ENCODE measurements around the gene SLC4A1.

The SLC4A1 gene

DNA sequence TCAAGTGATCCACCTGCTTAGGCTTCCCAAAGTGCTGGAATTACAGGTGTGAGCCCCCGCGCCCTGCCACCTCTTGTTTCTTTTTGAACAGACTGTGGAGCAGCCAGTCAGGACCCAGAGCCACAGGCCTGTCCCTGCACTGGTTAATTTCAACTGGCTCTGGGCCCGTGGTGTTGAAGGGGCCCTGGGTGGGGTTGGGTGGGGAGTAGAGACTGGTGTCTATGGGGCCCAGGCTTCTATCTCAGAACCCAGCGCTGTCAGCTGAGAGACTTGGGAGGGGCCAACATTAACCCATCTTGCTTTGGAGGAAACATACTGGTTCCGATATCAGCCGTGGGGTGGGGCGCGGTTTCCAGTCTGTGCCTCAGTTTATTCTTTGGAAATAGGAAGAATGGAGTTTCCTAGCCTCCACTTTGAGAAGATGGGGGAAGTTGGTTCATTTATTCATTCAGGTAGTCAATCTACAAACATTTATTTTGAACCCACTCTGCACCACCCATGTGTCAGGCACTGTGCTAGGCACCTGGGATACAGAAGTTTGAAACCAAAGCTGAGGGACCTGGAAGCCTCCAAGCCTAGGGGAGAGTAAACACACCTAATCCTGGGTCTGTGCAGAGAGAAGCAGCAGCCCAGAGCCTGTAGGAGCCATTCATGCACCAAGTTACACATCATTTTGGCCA is 15.5 kb upstream of the SLC4A1 start:
- DNase-seq (ENCODE audit: low spot score) = no peak

DNA sequence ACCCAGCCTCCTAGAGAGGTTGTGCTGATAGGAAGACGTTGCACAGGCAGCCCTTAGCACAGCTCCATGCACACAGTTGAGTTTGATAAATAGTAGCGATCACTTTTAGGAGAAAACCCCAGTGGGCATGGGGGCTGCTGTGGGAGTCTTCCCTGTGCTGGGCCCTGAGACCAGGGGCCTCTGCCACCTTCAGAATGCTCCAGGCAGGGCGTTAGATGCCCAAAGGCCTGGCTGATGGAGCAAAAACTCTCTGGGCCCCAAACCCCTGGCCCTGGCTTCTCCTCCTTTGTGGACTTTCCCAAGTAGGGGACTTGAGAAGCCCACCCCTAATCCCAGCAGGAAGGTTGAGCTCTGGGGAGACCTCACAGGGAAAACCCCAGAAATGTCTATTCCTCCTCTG is 14.3 kb upstream of the SLC4A1 start:
- no peak for DNase-seq (ENCODE audit: low spot score)

DNA sequence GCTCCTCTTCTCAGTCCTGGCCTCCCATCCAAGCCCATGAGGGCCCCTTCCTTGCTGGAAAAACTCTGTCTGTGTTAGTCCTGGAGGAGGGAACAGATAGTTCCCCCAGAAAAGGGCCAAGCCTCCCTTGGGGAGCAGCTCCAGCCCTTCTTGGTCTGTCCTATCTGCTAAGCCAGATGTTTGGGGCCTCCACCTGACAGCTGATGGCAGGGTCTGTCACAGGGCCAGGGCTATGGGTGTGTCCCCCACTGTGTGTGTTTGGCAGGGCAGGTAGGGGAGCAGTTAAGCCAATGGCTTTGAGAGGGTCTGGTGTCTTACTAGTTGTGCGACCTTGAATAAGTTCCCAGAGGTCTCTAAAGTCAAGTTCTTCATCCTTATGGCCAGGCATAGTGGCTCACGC is 13.6 kb upstream of the SLC4A1 start:
- DNase-seq (ENCODE audit: low spot score) = no peak

DNA sequence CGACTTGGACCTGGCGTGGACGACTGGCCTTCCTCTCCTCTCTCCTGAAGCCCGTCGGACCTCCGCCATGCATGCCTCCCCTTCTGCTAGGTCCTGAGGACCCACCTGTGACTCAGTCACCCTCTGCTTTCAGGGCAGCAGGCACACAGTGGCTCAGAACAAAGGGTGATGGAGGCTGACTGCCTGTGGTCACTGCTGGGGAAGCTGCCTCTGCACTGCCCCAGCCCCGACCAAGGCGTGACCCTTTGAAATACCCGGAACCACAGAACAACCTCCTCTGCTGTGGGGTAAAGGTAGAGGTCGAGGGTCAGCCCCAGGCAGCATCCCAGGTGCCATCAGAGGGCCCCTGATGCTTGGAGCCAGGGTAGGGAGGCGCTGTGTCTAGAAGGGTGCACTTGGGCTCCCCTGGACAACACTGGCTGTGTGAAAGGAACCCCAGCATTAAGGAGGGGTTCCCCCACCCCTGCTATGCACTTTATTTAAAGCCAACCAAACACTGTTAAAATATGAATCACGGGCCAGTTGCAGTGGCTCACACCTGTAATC is 12.5 kb upstream of the SLC4A1 start:
- no peak for DNase-seq (ENCODE audit: low spot score)

DNA sequence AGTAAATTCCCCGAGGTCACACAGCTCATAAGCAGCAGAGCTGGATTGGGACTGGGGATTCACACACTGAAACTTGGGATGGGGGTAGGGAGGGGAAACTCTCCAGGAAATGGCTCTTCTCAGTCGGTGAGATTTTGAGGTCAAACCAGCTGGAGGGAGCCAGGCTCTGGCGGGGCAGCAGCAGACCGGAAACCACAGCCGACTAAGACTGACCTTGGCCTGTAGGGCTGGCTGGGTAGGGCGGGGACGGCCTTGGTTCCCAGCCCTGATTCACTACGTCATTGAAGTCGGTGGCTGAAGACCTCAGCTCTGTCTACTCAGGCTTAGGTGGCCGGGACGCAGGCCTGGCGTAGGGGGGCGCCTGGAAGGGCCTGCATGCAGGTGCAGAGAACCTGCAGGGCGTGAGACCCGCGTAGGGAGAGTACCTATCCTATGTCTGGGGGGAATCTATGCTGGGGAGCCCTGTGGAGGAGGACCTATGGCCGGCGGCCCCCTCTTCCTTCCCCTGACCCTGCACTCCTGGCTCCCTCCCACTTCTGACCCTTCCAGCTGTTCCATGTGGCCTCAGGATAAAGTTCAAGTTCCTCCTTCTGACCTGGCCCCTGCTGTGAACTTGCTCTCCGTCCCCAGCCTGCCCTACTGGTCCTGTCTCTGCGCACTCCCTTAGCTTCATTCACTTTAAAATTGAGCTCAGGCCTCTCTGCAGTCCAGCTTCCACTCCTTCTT is 11.9 kb upstream of the SLC4A1 start:
- peak; percentile 70 for DNase-seq (ENCODE audit: low spot score)

DNA sequence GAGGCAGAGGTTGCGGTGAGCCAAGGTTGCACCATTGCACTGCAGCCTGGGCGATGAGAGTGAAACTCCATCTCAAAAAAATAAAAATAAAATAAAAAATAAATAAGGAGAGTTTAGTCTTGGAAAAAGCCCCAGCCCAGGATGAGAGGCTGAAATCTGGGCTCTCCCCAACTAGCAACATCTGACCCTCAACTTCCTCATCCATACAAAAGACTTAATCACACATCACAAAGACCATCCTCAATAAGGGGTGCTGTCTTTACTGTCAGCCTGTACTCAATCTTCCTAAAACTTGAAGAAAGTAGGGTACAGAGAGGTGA is 11.4 kb upstream of the SLC4A1 start:
- DNase-seq (ENCODE audit: low spot score) = no peak

DNA sequence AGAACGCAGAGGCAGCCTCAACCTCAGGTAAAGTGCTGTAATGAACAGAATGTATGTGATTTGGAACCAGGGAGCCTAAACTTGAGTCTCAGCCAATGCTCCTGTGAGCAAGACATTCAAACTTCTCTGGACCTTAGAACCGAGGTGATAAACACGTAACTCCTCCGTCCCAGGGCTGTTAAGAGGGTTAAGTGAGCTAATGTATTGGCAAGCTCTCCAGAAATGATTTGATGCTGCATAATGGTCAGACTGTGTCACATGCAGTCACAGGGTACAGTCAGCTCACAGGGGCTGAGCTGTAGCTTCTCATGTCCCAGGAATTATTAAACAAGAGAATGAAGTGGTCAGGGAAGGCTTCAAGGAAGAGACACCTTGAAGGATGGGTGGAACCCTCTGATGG is 10.0 kb upstream of the SLC4A1 start:
- no peak for DNase-seq (ENCODE audit: low spot score)

DNA sequence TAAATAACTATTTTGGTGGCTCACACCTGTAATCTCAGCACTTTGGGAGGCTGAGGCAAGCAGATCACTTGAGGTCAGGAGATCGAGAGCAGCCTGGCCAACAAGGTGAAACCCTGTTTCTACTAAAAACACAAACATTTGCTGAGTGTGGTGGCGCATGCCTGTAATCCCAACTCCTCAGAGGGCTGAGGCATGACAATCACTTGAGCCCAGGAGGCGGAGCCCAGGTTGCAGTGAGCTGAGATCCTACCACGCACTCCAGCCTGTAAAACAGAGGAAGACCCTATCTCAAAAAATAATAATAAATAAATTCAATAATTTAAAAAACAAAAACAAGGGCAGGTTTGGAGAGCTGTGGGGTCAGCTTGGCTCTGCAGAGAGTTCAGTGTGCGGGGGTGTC is 5.7 kb upstream of the SLC4A1 start:
- no peak for DNase-seq (ENCODE audit: low spot score)

DNA sequence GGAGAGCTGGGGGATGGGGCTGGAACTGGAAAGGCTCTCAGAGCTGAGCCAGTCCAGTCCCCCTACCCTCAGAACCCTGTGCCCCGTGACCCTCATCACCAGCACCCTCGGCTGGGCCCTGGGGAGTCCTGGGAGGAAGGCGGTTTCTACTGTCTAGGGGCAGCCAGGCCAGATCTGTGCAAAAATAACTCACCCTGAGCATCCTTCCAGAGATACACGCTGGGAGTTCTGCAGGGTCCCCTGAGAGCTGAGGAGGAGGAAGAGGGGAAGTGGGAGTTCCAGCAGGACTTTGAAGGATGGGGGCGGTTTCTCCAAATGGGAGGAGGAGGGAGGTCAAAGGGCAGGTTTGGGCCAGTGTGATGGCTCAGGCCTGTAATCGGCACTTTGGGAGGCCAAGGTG is 5.0 kb upstream of the SLC4A1 start:
- DNase-seq (ENCODE audit: low spot score) = no peak

DNA sequence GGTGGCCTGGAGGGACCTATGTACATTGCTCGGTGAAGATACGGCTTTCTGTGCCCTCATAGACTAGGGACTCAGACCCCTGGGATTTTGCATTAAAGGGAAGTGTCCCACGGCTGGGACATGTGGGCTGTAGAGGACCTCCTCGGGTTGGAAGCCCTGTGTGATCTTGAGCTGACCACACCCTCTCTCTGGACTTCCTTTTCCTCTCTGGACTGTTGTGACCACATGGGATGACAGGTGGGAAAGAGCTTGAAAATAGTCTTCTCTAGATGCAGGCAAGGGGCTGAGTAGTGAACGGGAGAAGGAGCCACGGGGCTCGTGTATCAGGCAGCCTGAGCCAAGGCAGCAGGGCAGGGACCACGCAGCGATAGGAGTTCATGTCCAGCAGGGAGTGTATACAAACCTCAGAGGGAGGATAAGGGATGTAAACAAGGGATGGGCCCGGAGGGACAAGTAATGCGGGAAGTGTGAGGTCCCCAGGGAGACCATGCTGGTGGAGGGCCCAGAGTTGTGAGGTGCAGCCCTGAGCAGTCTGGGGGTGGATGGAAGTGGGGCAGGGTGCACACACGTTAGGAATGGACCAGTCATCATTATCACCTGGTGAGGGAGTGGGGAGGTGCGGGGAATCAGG is 4.5 kb upstream of the SLC4A1 start:
- DNase-seq (ENCODE audit: low spot score) = no peak

DNA sequence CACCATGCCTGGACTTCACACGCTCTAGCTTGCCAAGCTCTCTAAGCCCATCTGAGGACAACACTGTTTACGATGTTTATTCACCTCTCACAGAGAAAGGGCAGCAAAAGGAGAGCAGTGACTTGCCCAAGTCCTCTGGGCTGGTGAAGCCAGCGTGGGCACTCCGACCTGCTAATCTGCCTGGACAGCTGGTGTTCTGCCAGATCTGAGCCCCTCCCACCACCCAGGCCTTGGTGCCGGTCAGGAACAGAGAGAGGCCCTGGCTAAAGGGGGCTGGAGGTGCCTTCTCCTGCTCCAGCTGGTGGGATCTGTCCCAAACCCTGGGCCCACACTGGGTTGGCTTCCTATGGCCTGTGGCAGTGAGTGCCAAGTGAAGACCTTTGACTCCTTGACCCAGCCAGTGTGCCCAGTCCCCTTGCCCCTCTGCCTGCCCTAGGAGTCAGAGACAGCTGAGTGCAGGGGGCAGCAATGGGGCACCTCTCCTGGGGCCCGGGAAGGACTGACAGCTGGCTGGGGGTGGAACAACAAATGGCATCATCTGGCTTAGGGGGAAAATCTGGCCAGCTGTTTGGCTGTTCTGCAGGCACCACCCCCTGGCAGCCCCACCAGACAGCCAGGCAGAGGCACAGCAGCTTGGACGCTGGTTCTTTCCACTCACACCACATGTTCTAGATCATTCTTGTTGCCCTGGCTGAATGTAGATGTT is 1.8 kb upstream of the SLC4A1 start:
- DNase-seq (ENCODE audit: low spot score) = no peak

DNA sequence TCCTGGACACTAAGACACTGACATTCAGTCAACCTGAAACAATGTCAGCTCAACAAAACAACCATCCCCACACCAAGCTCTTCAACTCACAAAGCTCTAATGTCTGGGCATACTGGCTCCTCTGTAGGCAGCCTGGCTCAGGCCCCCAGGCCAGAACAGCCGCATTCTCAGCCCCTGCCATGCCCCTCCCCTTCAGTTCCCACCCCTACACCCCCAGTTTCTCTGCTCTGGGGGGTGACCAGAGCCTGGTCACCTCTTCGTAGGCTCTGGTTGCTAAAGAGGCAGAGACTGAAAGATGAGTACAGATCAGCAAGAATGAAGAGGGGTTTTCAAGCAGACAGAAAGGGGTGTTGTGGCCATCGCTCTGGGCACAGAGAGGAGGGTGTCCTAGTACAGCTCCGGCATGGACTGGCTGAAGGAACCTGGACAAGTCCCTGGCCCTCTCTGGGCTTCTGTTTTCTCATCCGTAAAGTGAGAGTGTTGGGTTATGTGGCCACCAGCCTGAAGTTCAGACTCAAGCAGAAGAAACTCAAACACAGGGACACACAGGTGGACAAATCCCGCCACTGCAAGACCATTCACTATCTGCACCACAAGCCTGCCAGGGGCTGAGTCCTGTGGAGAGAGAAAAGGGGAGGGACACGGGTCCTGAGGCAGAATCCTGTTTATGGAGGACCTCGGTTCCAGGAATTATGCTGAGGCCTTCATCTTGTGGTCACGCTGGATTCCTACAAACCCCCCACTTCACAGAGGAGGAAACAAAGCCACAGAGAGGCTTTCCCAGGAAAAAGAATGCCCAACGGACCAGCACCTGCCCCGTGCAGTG is 987 bp upstream of the SLC4A1 start:
- no peak for DNase-seq (ENCODE audit: low spot score)

DNA sequence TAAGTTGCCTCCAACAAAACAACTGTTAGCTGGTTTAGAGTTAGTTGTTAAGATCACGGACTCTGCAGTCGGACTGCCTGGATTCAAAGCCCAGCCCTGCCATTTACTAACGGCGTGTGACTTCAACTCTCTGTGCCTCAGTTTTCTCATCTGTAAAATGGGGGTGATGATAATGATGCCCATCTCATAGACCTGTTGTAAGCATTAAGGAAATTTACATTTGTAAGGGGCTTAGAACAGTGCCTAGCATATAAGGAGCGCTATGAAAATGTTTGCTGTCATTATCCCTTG is 825 bp downstream of the SLC4A1 start:
- no peak for DNase-seq (ENCODE audit: low spot score)

DNA sequence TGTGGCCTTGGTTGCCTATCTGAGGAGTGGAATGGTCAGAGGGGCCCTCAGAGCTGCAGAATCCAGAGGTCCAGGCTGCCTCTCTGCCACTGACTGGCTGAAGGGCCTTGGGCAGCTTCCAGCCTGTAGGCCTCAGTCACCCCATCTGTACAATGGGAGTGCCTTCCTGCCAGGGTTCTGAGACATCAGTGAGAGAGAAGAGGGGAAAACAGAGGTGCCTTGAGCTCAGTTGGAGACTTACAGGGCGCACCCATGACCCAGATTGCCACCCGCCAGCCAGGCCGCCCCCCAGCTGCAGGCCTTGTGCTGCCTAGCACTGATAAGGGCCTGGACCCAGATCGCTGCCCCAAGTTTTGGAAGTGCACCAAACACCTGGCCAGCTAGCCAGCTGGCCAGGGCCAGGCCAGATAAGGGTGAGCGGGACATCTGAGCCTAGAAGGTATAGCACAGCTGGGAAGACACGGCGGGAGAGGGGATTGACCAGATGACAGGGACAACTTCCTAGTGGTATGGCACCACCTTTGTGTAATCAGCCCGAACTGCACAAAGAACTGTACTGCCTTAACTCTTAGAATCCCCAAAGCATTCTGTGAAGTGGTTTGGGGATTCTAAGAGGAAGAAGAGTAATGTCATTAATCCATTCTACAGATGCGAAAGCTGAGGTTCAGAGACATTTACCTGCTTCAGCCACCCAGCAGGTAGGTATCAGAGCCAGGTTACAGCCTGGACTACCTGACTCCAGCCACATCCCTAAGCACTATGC is 1.4 kb downstream of the SLC4A1 start:
- DNase-seq (ENCODE audit: low spot score) = no peak

DNA sequence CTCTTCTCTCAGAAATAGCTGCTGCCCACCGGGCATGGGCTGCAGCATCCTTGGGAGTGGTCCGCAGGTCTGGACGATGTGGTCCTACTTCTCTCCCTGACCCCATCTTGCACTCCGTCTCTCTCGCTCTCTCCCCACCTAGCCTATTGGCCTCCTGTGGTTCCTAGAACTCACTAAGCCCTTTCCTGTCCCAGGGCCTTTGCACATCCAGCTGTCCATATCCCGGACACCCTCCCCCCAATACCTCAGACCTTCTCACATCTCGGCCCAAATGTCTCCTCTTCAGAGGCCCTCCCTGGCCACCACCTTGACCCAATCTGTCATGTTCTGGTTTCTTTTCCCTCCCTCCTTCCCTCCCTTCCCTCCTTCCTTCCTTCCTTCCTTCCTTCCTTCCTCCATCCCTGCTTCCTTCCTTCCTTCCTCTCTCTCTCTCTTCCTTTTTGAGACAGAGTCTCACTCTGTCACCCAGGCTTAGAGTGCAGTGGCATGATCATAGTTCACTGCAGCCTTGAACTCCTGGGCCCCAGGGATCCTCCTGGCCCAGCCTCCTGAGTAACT is 4.5 kb downstream of the SLC4A1 start:
- no peak for DNase-seq (ENCODE audit: low spot score)

DNA sequence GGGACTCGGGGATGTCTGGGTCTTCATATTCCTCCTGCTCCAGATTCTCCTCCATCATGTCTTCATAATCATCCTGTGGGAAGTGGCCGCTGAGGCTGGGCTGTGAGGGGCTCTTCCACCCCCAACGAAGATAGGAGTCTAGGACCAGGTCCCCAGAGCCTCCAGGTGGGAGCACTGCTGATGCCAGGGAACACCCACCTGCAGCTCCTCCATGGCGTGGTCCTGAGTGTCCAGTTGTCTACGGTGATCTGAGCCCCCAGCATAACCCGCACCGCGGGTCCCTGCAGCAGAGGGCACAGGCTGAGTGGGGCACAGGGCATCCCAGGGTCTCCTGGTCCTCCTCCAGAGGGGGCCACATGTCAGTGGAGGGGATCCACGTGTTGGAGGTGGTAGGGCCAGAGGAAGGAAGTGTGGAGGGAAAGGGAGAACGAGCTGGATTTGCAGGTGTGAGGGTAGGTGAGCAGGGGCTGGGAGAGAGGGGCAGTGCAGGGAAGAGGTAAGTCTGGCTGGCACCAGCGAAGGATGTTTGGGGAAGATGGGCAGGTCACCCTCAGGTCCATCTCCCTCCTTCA is 5.2 kb downstream of the SLC4A1 start:
- DNase-seq (ENCODE audit: low spot score) = no peak

DNA sequence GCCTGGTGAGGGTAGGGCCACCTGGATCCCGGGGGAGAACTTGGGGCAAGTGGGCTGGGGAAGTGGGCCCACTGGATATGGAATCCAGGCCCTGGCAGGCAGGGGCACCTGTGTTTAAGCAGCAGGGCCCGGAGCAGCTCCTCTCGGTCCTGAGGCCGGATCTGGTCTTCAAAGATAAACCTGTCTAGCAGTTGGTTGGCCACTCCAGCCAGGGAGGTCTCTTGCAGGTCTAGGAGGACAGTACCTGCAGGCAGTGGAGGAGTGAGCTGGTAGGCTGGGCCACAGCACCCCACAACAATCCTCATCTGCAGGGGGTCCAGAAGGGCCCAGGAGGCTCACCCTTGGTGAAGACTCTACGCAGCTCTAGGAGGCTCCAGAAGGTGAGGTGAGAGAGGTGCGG is 7.6 kb downstream of the SLC4A1 start:
- no peak for DNase-seq (ENCODE audit: low spot score)

DNA sequence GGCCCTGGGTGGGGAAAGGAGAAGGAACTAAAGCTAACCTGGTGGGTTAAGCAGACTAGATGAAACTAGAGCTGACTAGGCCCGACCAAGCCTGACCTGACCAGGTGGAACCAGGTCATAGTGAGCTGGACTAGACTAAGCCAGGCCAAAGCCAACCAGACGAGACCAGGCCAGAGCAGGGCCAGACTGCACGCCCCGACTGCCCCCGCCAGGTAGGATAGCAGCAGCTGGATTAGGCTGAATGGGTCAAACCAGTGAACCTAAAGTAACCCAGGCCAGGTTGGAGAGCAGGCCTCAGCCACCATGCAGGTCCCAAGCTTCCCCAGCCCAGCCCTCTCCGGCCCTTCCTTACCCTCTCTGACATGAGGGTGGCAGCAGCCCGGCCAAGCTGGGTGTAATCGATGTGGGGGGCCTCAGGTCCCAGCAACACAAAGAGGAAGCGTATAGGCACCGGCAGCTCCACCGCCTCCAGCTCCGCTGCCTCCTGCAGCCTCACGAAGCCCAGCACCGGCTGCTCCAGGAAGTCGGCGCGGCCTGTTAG is 9.1 kb downstream of the SLC4A1 start:
- DNase-seq (ENCODE audit: low spot score) = no peak

DNA sequence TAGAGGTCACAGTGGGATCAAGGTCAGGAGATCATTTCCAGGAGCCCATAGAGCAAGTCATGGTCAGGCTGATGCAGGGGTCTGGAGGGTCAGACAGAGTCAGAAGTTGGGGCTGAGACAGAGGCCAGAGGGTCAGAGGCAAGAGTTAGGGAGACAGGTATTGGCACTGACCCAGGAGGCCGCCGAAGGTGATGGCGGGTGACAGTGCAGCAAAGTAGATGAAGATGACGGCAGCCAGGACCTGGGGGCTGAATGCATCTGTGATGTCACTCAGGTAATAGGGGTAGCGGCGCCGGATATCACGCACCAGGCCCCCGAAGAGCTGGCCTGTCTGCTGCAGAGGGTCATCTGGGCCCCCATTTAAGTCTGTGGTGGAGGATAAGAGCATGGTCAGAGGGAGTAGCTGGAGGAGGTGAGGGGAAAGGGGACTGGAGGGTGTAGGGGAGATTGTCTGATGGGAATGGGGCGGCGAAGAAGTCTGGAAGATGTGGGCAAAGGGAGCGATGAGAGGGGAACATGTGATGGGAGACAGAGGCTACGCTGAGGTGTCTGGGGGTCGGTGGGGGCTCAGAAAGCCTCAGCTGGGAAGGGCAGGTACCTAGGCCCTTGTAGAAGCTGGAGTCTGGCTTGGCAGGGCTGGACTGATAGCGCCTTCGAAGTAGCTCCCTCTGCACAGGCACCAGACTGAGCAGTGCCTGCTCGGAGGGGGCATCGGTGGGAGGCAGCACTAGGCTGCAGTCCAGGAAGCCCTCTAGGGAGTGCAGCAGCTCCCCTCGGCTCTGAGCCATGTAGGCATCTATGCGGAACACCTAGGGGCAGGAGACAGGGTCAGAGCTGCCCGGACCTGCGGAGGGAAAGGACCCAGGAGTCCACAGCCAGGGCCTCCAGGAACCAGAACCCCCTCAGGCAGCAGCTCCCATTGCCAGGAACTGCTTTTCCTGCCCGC is 9.8 kb downstream of the SLC4A1 start:
- no peak for DNase-seq (ENCODE audit: low spot score)
